ENCODE results near the gene KCNJ8.

Gene KCNJ8

DNA sequence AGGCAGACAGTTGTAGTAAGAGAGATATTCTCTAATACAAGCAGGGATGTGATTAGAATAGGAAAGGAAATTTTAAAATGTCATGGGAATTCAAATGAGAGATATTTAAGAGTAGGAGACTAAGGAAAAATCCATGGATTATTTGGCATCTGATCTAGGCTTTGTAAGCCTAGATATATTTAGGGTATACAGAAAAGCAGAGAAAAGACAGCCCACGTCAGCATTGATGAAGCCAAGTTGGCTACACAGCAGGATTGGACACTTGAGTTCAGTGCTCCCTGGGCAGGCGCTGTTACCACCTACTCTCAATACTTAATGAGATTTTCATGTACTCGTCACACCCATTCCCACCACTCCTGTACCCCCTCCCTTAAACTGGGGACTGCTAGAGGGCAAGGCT lies 1.7 kb upstream of the KCNJ8 start:
- no peaks in the 10 kb centered on the region for H3K27me3 ChIP-seq (ENCODE audit: insufficient read depth, low read length)
- H3K4me3 ChIP-seq (ENCODE audit: low read depth, low read length, poor library complexity, severe bottlenecking): no peak overlapping the region
- H3K36me3 ChIP-seq (ENCODE audit: insufficient read depth, low read length): no peaks in the 10 kb centered on the region
- no peak overlapping the region for H3K9ac ChIP-seq (ENCODE audit: low read length)
- H3K4me1 ChIP-seq (ENCODE audit: insufficient read depth, low read length, severe bottlenecking): no peaks in the 10 kb centered on the region
- no peak overlapping the region for H3K27ac ChIP-seq (ENCODE audit: low read depth, low read length, poor library complexity, severe bottlenecking)
- no peaks in the 10 kb centered on the region for H3F3A ChIP-seq (ENCODE audit: insufficient read depth, low read length)
- no peak overlapping the region for H3K4me2 ChIP-seq (ENCODE audit: low read length)
- no peak overlapping the region for H2AFZ ChIP-seq (ENCODE audit: low read length)
- H3K79me2 ChIP-seq (ENCODE audit: insufficient read depth, low read length): no peaks in the 10 kb centered on the region
- H3K9me3 ChIP-seq (ENCODE audit: low read length): no peaks in the 10 kb centered on the region
- no peaks in the 10 kb centered on the region for H3K9me2 ChIP-seq (ENCODE audit: low read depth, low read length)
- TF ChIP-seq, protein P1, sequence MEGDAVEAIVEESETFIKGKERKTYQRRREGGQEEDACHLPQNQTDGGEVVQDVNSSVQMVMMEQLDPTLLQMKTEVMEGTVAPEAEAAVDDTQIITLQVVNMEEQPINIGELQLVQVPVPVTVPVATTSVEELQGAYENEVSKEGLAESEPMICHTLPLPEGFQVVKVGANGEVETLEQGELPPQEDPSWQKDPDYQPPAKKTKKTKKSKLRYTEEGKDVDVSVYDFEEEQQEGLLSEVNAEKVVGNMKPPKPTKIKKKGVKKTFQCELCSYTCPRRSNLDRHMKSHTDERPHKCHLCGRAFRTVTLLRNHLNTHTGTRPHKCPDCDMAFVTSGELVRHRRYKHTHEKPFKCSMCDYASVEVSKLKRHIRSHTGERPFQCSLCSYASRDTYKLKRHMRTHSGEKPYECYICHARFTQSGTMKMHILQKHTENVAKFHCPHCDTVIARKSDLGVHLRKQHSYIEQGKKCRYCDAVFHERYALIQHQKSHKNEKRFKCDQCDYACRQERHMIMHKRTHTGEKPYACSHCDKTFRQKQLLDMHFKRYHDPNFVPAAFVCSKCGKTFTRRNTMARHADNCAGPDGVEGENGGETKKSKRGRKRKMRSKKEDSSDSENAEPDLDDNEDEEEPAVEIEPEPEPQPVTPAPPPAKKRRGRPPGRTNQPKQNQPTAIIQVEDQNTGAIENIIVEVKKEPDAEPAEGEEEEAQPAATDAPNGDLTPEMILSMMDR (IDR thresholded peaks at IDR 0.05; ENCODE audit: low read length): no peak
- TF ChIP-seq EZH2 (IDR thresholded peaks at IDR 0.05; ENCODE audit: borderline replicate concordance, low read length): no peak
- H4K20me1 ChIP-seq (ENCODE audit: insufficient read depth, low read length): no peaks in the 10 kb centered on the region

DNA sequence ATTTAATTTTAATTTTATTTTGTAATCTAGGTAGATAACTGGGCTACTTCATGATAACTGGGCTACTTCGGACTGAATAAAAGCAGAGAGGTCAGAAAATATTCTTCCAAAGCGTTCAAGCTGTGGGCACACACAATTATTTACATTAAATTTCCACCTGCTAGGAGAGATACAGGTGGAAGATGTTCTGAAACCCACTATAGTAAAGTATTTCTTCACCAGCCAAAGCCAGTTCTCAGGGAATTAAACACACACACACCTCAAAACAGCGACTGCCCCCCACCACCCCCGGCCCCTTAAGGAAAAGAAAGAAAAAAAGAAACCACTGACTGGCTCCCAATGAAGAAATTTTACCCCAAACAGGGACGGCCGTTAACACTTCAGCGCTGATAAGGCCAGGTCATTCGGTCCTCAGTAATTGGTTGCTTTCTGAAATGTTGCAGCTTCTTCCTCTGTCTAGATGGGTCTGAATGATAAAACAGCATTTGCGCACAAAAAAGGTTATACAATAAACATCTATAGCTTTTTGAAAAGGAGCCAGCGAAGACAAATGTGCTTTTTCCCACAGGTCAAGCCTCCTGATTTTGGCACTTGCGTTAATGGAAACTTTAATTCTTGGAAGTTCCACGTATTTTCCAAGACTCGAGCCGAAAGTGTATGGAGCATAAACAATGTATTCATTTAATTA lies 771 bp upstream of the KCNJ8 start:
- Histone ChIP-seq H3K4me1 (ENCODE audit: insufficient read depth, low read length, severe bottlenecking) (no peaks in the 10 kb centered on the region), H3K79me2 (ENCODE audit: insufficient read depth, low read length) (no peaks in the 10 kb centered on the region), H3K4me3 (ENCODE audit: low read depth, low read length, poor library complexity, severe bottlenecking) (no peak overlapping the region), H3K27ac (ENCODE audit: low read depth, low read length, poor library complexity, severe bottlenecking) (no peak overlapping the region), H4K20me1 (ENCODE audit: insufficient read depth, low read length) (no peaks in the 10 kb centered on the region), H3K27me3 (ENCODE audit: insufficient read depth, low read length) (no peaks in the 10 kb centered on the region), H3K36me3 (ENCODE audit: insufficient read depth, low read length) (no peaks in the 10 kb centered on the region), H2AFZ (ENCODE audit: low read length) (no peak overlapping the region), H3K9ac (ENCODE audit: low read length) (no peak overlapping the region), H3K9me3 (ENCODE audit: low read length) (no peaks in the 10 kb centered on the region), H3K9me2 (ENCODE audit: low read depth, low read length) (no peaks in the 10 kb centered on the region), H3F3A (ENCODE audit: insufficient read depth, low read length) (no peaks in the 10 kb centered on the region), H3K4me2 (ENCODE audit: low read length) (no peak overlapping the region)
- TF ChIP-seq, protein P1 (IDR thresholded peaks at IDR 0.05; ENCODE audit: low read length): no peak
- TF ChIP-seq EZH2 (IDR thresholded peaks at IDR 0.05; ENCODE audit: borderline replicate concordance, low read length): no peak

DNA sequence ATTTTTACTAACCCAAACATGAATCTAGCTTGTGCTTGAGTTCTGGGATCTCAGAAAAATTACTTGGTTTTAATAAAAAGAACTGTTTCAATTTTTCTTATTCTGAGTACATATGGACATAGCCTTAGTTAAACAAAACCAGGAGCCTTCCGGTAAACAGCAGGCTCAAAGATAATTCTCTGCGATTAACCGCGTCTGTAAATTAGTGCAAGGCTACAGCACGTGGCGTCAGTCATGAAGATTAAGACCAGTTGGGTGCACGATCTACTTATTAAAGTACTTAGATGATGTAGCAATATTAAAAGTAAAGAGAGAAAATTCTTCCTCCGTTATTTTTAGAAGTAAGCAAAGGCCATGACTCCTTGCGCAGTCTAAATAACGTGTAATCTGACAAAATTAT lies 700 bp downstream of the KCNJ8 start:
- no peak overlapping the region for H3K9ac ChIP-seq (ENCODE audit: low read length)
- no peaks in the 10 kb centered on the region for H3K27me3 ChIP-seq (ENCODE audit: insufficient read depth, low read length)
- no peaks in the 10 kb centered on the region for H3F3A ChIP-seq (ENCODE audit: insufficient read depth, low read length)

More for the DNA sequence above, 700 bp downstream of the KCNJ8 start:
- no peaks in the 10 kb centered on the region for H4K20me1 ChIP-seq (ENCODE audit: insufficient read depth, low read length)
- H3K4me3 ChIP-seq (ENCODE audit: low read depth, low read length, poor library complexity, severe bottlenecking): no peak overlapping the region
- no peaks in the 10 kb centered on the region for H3K79me2 ChIP-seq (ENCODE audit: insufficient read depth, low read length)
- H3K27ac ChIP-seq (ENCODE audit: low read depth, low read length, poor library complexity, severe bottlenecking): no peak overlapping the region
- no peaks in the 10 kb centered on the region for H3K9me2 ChIP-seq (ENCODE audit: low read depth, low read length)
- no peaks in the 10 kb centered on the region for H3K9me3 ChIP-seq (ENCODE audit: low read length)
- no peaks in the 10 kb centered on the region for H3K36me3 ChIP-seq (ENCODE audit: insufficient read depth, low read length)
- no peak for TF ChIP-seq EZH2 (IDR thresholded peaks at IDR 0.05; ENCODE audit: borderline replicate concordance, low read length)
- TF ChIP-seq, protein P1 (IDR thresholded peaks at IDR 0.05; ENCODE audit: low read length): no peak
- no peaks in the 10 kb centered on the region for H3K4me1 ChIP-seq (ENCODE audit: insufficient read depth, low read length, severe bottlenecking)
- no peak overlapping the region for H2AFZ ChIP-seq (ENCODE audit: low read length)
- H3K4me2 ChIP-seq (ENCODE audit: low read length): no peak overlapping the region

Data from OCI-LY1 (cell line).